ENCODE results near the gene ZNRF1. TPM values are rescaled to one million over a fixed set of nuclear protein-coding genes. Genes with fewer than 3 reads are reported as not detected.

ZNRF1 gene
- total RNA-seq, 4 donors from 2014 or later: 19.3 to 46.7 (median 32.9) TPM

- WGBS, 2 donors: 89 to 90% methylated on average over 8 of the region's 8 CpGs
- TF ChIP-seq, protein P1, sequence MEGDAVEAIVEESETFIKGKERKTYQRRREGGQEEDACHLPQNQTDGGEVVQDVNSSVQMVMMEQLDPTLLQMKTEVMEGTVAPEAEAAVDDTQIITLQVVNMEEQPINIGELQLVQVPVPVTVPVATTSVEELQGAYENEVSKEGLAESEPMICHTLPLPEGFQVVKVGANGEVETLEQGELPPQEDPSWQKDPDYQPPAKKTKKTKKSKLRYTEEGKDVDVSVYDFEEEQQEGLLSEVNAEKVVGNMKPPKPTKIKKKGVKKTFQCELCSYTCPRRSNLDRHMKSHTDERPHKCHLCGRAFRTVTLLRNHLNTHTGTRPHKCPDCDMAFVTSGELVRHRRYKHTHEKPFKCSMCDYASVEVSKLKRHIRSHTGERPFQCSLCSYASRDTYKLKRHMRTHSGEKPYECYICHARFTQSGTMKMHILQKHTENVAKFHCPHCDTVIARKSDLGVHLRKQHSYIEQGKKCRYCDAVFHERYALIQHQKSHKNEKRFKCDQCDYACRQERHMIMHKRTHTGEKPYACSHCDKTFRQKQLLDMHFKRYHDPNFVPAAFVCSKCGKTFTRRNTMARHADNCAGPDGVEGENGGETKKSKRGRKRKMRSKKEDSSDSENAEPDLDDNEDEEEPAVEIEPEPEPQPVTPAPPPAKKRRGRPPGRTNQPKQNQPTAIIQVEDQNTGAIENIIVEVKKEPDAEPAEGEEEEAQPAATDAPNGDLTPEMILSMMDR (IDR thresholded peaks at IDR 0.05): no peak
- no peak for TF ChIP-seq POLR2A (IDR thresholded peaks at IDR 0.05)
- intact Hi-C loops (cut with DNase I; ENCODE audit: low total_unique reads): no loop called here
- H3K4me3 ChIP-seq (ENCODE audit: low read depth, poor library complexity, severe bottlenecking): no peak overlapping the region
- no peak for DNase-seq (ENCODE audit: low spot score in 2 of 2)
Observed at GRCh38 chr16:75063549-75064088, 64.8 kb downstream of the ZNRF1 start.

DNA sequence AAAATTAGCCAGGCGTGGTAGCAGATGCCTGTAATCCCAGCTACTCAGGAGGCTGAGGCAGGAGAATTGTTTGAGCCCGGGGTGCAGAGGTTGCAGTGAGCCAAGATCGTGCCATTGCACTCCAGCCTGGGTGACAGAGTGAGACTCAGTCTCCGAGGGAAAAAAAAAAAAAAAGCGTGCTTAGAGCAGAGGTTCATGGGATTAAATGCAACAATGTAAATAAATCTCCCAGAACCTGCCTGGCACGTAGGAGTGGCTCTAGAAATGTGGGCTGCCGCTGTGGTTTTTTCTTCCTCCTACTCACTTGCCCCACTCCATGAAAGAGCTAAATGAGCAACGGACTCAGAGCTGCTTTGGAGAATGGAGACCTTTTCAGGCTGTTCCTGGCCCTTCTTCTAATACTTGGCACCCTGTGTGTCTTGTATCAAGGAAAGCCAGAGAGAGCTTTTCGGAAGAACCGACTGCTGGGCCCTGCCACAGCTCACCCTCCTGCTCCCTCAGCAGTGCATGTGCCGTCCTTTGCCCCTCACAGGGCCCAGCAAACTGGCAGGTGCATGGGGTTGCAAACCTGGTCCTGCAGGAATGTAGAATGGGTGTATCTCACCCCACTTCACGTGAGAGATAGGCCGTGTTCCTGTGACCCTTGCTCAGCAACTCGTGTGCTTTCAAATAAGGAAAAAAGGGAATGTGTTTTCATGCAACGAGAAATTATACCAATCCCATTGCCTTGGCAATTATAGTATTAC is 65.8 kb downstream of the ZNRF1 start:
- no peak for TF ChIP-seq POLR2A (IDR thresholded peaks at IDR 0.05)
- TF ChIP-seq, protein P1 (IDR thresholded peaks at IDR 0.05): no peak
- 76 to 81% methylated on average over 15 of the region's 15 CpGs for WGBS, 2 donors
- no peak for DNase-seq (ENCODE audit: low spot score in 2 of 2)
- intact Hi-C loops (cut with DNase I; ENCODE audit: low total_unique reads): no loop called here
- no peak overlapping the region for H3K4me3 ChIP-seq (ENCODE audit: low read depth, poor library complexity, severe bottlenecking)

DNA sequence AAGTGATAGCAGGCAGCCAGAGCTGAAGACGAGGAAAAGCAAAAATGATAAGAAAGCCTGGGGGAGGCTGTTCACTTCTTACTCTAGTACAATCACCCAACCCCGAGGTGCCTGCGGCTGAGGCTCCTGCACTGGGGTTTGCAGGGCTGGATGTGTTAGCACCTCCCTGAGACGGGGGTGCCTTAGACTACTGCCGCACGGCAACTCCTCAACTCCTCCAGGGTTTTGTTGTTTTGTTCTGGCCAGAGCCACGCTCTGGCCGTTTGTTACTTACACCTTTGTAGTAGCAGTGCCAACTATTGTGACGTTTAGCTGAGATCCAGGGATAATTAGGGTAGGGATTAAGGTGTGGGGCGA is 66.3 kb downstream of the ZNRF1 start:
- intact Hi-C loops (cut with DNase I; ENCODE audit: low total_unique reads): no loop called here
- DNase-seq (ENCODE audit: low spot score in 2 of 2): no peak
- no peak overlapping the region for H3K4me3 ChIP-seq (ENCODE audit: low read depth, poor library complexity, severe bottlenecking)
- TF ChIP-seq, protein P1 (IDR thresholded peaks at IDR 0.05): no peak
- no peak for TF ChIP-seq POLR2A (IDR thresholded peaks at IDR 0.05)
- 73 to 79% methylated on average over 10 of the region's 10 CpGs for WGBS, 2 donors

DNA sequence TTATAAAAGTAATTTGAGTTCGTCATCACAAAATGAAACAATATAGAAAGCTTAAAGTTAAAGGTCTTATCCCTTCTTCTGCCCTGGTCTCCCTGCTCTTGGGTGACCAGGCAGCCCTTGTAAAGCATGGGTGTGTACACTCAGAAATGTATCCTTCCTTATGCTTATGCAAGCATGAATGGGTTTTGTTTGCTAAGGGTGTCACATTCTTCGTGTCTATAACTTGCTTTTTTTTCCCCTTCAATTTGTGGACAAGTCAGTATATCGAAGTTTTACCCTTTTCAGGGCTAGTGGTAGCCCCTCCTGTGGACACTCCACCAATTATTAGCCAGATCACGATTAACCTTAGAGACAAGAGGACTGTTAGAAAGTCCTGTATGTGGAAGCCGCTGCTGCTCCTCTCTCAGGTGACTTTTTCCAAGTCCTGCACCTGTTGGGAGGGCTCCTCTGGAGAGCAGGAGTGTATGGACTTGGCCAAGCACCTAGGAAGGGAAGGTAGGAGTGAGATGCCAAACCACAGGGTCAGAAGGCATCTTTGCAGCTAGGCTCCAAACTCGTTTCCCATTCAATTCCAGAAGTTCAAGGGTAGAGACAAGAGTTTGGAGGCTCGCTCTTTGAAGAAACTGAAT is 66.8 kb downstream of the ZNRF1 start:
- 81 to 85% methylated on average over 7 of the region's 7 CpGs for WGBS, 2 donors
- TF ChIP-seq POLR2A (IDR thresholded peaks at IDR 0.05): no peak
- TF ChIP-seq, protein P1 (IDR thresholded peaks at IDR 0.05): no peak
- intact Hi-C loops (cut with DNase I; ENCODE audit: low total_unique reads): no loop called here
- H3K4me3 ChIP-seq (ENCODE audit: low read depth, poor library complexity, severe bottlenecking): no peak overlapping the region
- DNase-seq (ENCODE audit: low spot score in 2 of 2): no peak

- H3K4me3 ChIP-seq (ENCODE audit: low read depth, poor library complexity, severe bottlenecking): no peak overlapping the region
- TF ChIP-seq, protein P1 (IDR thresholded peaks at IDR 0.05): no peak
- no peak for TF ChIP-seq POLR2A (IDR thresholded peaks at IDR 0.05)
- WGBS, 2 donors: 95 to 97% methylated on average over 6 of the region's 6 CpGs
- DNase-seq (ENCODE audit: low spot score in 2 of 2): no peak
- intact Hi-C loops (cut with DNase I; ENCODE audit: low total_unique reads): no loop called here
Observed at GRCh38 chr16:75066861-75067447, 68.1 kb downstream of the ZNRF1 start.

Data from lower leg skin (tissue), 4 donors.